IMR-90 (cell line): ENCODE results near the gene PRLH. TPM values are rescaled to one million over a fixed set of nuclear protein-coding genes. Genes with fewer than 3 reads are reported as not detected.

ENCODE experiments used
- ATAC-seq: fragments of 200-7000 bp; cut with Tn5 transposase; 2 replicates; pipeline ENCODE4 v1.9.1; 2020; ENCODE audit warnings: low read depth, mild to moderate bottlenecking, moderate library complexity
- BruUV-seq: library from RNA; stranded (reverse); fragments of 400-500 nt; replicated peaks from 2 replicates; lab custom pipeline; 2021; lab: Mats Ljungman, UMichigan
- CTCF ChIA-PET: fragments of 300-600 bp; formaldehyde crosslinking; extraction: SDS; loops from one replicate; lab custom pipeline; 2021; ENCODE audit warnings: antibody characterized with exemption; lab: Yijun Ruan, JAX
- POLR2A ChIA-PET: fragments of 300-600 bp; sonication (Branson Sonifier 250); formaldehyde crosslinking; loops from one replicate; lab custom pipeline; 2022; ENCODE audit warnings: antibody characterized with exemption; ENCODE audit not compliant: unreplicated experiment; lab: Charles Lee
- DNase-seq: peaks from one replicate; pipeline ENCODE4 v3.0.0; 2013
- H2AFZ ChIP-seq: replicated peaks from 2 replicates; pipeline ENCODE3; 2013; ENCODE audit warnings: low read length, mild to moderate bottlenecking; ENCODE audit not compliant: poor library complexity
- H2AK5ac ChIP-seq: 2 replicates; pipeline ENCODE4 v1.6.1; 2013; ENCODE audit warnings: low read depth, low read length, inconsistent platforms
- H2AK9ac ChIP-seq: replicated peaks from 2 replicates; pipeline ENCODE3; 2013; ENCODE audit warnings: mild to moderate bottlenecking, low read depth, low read length, moderate library complexity; ENCODE audit not compliant: poor library complexity
- H2BK120ac ChIP-seq: 2 replicates; pipeline ENCODE4 v1.6.1; 2013; ENCODE audit warnings: low read depth, low read length, inconsistent platforms
- H2BK15ac ChIP-seq: 3 replicates; pipeline ENCODE4 v1.6.1; 2013; ENCODE audit warnings: low read depth, low read length, inconsistent platforms
- H2BK20ac ChIP-seq: 2 replicates; pipeline ENCODE4 v1.6.1; 2013; ENCODE audit warnings: low read depth, mild to moderate bottlenecking, inconsistent platforms, low read length, moderate library complexity
- H2BK5ac ChIP-seq: 2 replicates; pipeline ENCODE4 v1.6.1; 2013; ENCODE audit warnings: mild to moderate bottlenecking, low read depth, low read length, inconsistent platforms; ENCODE audit not compliant: poor library complexity, severe bottlenecking
- H3K14ac ChIP-seq: replicated peaks from 2 replicates; pipeline ENCODE4 v1.6.1; 2013; ENCODE audit warnings: low read depth, low read length, inconsistent platforms
- H3K18ac ChIP-seq: 2 replicates; pipeline ENCODE4 v1.6.1; 2013; ENCODE audit warnings: low read depth, low read length, control low read depth
- H3K23ac ChIP-seq: 2 replicates; pipeline ENCODE4 v1.6.1; 2013; ENCODE audit warnings: low read depth, low read length, inconsistent platforms
- H3K27ac ChIP-seq: 2 replicates; pipeline ENCODE4 v1.5.1; 2013; ENCODE audit warnings: mild to moderate bottlenecking, control low read depth, low read length; ENCODE audit not compliant: insufficient read depth
- H3K27me3 ChIP-seq: 2 replicates; pipeline ENCODE4 v1.6.1; 2013; ENCODE audit warnings: low read length; ENCODE audit not compliant: control insufficient read depth, insufficient read depth
- H3K36me3 ChIP-seq: 2 replicates; pipeline ENCODE4 v1.6.1; 2013; ENCODE audit warnings: low read length, mixed read lengths; ENCODE audit not compliant: control insufficient read depth, insufficient read depth
- H3K4ac ChIP-seq: 2 replicates; pipeline ENCODE4 v1.6.1; 2013; ENCODE audit warnings: low read depth, low read length, inconsistent platforms
- H3K4me1 ChIP-seq: 2 replicates; pipeline ENCODE4 v1.6.1; 2013; ENCODE audit warnings: low read length, mixed read lengths; ENCODE audit not compliant: control insufficient read depth, insufficient read depth
- H3K4me2 ChIP-seq: 2 replicates; pipeline ENCODE4 v1.6.1; 2013; ENCODE audit warnings: low read depth, mild to moderate bottlenecking, control low read depth, low read length, moderate library complexity
- H3K4me3 ChIP-seq: 2 replicates; pipeline ENCODE4 v1.5.1; 2013; ENCODE audit warnings: low read depth, mild to moderate bottlenecking, control low read depth, low read length, moderate library complexity; ENCODE audit not compliant: insufficient read depth
- H3K56ac ChIP-seq: 2 replicates; pipeline ENCODE4 v1.6.1; 2013; ENCODE audit warnings: low read length, inconsistent platforms; ENCODE audit not compliant: insufficient read depth; ENCODE audit errors: extremely low read depth
- H3K79me1 ChIP-seq, 2 experiments: 2 replicates each; pipeline ENCODE4 v1.6.1; 2013; ENCODE audit warnings: low read length in 2 of 2, inconsistent platforms in 1 of 2, low read depth in 1 of 2
- H3K9ac ChIP-seq: 2 replicates; pipeline ENCODE4 v1.6.1; 2013; ENCODE audit warnings: low read depth, low read length, control low read depth
- H3K9me1 ChIP-seq: 2 replicates; pipeline ENCODE4 v1.6.1; 2013; ENCODE audit warnings: low read length, inconsistent platforms; ENCODE audit not compliant: insufficient read depth
- H3K9me3 ChIP-seq: 2 replicates; pipeline ENCODE4 v1.6.1; 2013; ENCODE audit warnings: low read length; ENCODE audit not compliant: control insufficient read depth, insufficient read depth
- H4K20me1 ChIP-seq: 2 replicates; pipeline ENCODE4 v1.6.1; 2013; ENCODE audit warnings: low read length, inconsistent platforms; ENCODE audit not compliant: insufficient read depth
- H4K5ac ChIP-seq: 2 replicates; pipeline ENCODE4 v1.6.1; 2013; ENCODE audit warnings: mild to moderate bottlenecking, low read depth, low read length, control low read depth
- H4K8ac ChIP-seq, 2 experiments: 2 replicates each; pipeline ENCODE4 v1.6.1; 2013; ENCODE audit warnings: low read depth in 2 of 2, low read length in 2 of 2, control low read depth in 1 of 2, inconsistent platforms in 1 of 2
- H4K91ac ChIP-seq: 2 replicates; pipeline ENCODE4 v1.6.1; 2013; ENCODE audit warnings: low read depth, low read length, inconsistent platforms; ENCODE audit not compliant: insufficient read depth
- BHLHE40 ChIP-seq: fragments of 150-350 bp; IDR thresholded peaks from 2 replicates; pipeline ENCODE4 v1.6.1; 2016; ENCODE audit warnings: mild to moderate bottlenecking, low read depth, low read length
- CEBPB ChIP-seq: IDR thresholded peaks from 2 replicates; pipeline ENCODE4 v1.6.1; 2012; ENCODE audit warnings: low read depth, low read length, improper control_type of control experiment
- CHD1 ChIP-seq: IDR thresholded peaks from 2 replicates; pipeline ENCODE4 v1.6.1; 2012; ENCODE audit warnings: low read depth, low read length, improper control_type of control experiment
- FOS ChIP-seq: fragments of 150-350 bp; IDR thresholded peaks from 2 replicates; pipeline ENCODE4 v1.6.1; 2016; ENCODE audit warnings: low read depth, low read length
- MAFK ChIP-seq: IDR thresholded peaks from 2 replicates; pipeline ENCODE4 v1.6.1; 2012; ENCODE audit warnings: low read depth, low read length, improper control_type of control experiment
- MAZ ChIP-seq: IDR thresholded peaks from 2 replicates; pipeline ENCODE4 v1.6.1; 2012; ENCODE audit warnings: low read depth, mild to moderate bottlenecking, low read length, improper control_type of control experiment, moderate library complexity, borderline replicate concordance
- MXI1 ChIP-seq: IDR thresholded peaks from 2 replicates; pipeline ENCODE4 v1.6.1; 2012; ENCODE audit warnings: low read depth, mild to moderate bottlenecking, low read length, moderate library complexity, borderline replicate concordance
- POLR2A ChIP-seq: IDR thresholded peaks from 2 replicates; pipeline ENCODE4 v1.6.1; 2012; ENCODE audit warnings: mild to moderate bottlenecking, low read depth, low read length
- RAD21 ChIP-seq: IDR thresholded peaks from 2 replicates; pipeline ENCODE4 v1.6.1; 2012; ENCODE audit warnings: low read length, improper control_type of control experiment
- RCOR1 ChIP-seq: IDR thresholded peaks from 2 replicates; pipeline ENCODE4 v1.6.1; 2012; ENCODE audit warnings: mild to moderate bottlenecking, low read length, improper control_type of control experiment; ENCODE audit not compliant: insufficient replicate concordance
- USF2 ChIP-seq: fragments of 150-350 bp; IDR thresholded peaks from 2 replicates; pipeline ENCODE4 v1.6.1; 2017; ENCODE audit warnings: mild to moderate bottlenecking, antibody characterized with exemption, low read length, low read depth
- WGBS, 2 experiments: methylation state at CpG; one replicate each; pipeline versions ENCODE4 v1.1.5 to v1.1.7; 2013; ENCODE audit warnings: missing lambda C conversion rate in 2 of 2; ENCODE audit not compliant: insufficient read length in 1 of 2; ENCODE audit errors: extremely low coverage in 2 of 2; 5-methylcytosine and 5-hydroxymethylcytosine counted together
- dilution Hi-C: fragments of 300-500 bp; cut with HindIII; formaldehyde crosslinking; loops from one replicate; pipeline ENCODE4 v1.14.3; 2018; ENCODE audit warnings: low sequenced_read_pairs; ENCODE audit not compliant: unreplicated experiment
- in situ Hi-C: fragments of 300-500 bp; cut with MboI; formaldehyde crosslinking; loops from 3 replicates; pipeline ENCODE4 v1.14.3; 2019; ENCODE audit warnings: low sequenced_read_pairs, inconsistent platforms, mixed read lengths
- intact Hi-C: fragments of 100-400 bp; cut with micrococcal nuclease; formaldehyde crosslinking; loops from 2 replicates; pipeline ENCODE4 v1.10.0; 2022
- polyA plus RNA-seq, 3 experiments: library from polyadenylated mRNA; depleted of rRNA; stranded (reverse); fragments of >200 nt; gene quantifications; 2 replicates each; pipeline ENCODE4 v1.2.3, GENCODE V29; 2012; ENCODE audit warnings: low replicate concordance in 1 of 3
- total RNA-seq: library from RNA; depleted of rRNA; stranded (reverse); fragments of >200 nt; gene quantifications from 2 replicates; pipeline ENCODE4 v1.2.3, GENCODE V29; 2012

The PRLH gene
- total and polyA plus RNA-seq, 2 of the 4 experiments (the other 2 are of a cell fraction): not detected

GRCh38 chr2:237564526-237565131, 1.7 kb upstream of the PRLH start:
- TF ChIP-seq FOS (no peak), POLR2A (no peak), MXI1 (no peak), BHLHE40 (no peak), MAZ (no peak), MAFK (no peak), USF2 (no peak), RCOR1 (no peak), RAD21 (no peak), CHD1 (no peak), CEBPB (no peak)
- no peak overlapping the region for H2BK5ac ChIP-seq
- no peak for ATAC-seq
- H3K9ac ChIP-seq: no peak overlapping the region
- H2AK5ac ChIP-seq: no peak overlapping the region
- H4K5ac ChIP-seq: no peak overlapping the region
- H2AFZ ChIP-seq: no peak overlapping the region
- no peak overlapping the region for H3K4me2 ChIP-seq
- H3K4me3 ChIP-seq: no peak overlapping the region
- no peaks in the 10 kb centered on the region for H3K79me1 ChIP-seq
- dilution Hi-C loops: no loop called here
- H2BK15ac ChIP-seq: no peak overlapping the region
- ChIA-PET CTCF (no interaction called here), POLR2A (interaction anchor here (0.5 kb wide), 1 partner anchor 89 kb away, joined by 4 read pairs; no protein-coding TSS in a partner anchor)
- H3K14ac ChIP-seq: no peak overlapping the region
- intact Hi-C loops: no loop called here
- WGBS, 2 experiments: 90% methylated on average over 4 of the region's 14 CpGs; no CpG with 5 or more reads in 1 of the 2 experiments
- in situ Hi-C loops: loop anchor here (25.0 kb wide), 2 partner anchors 1052 to 1227 kb away; a partner anchor contains a TSS
- H3K27ac ChIP-seq: no peak overlapping the region
- peaks cover 2% of the 10 kb centered on the region; the same call in 1 of the 2 replicates for H3K27me3 ChIP-seq
- DNase-seq: no peak
- no peak overlapping the region for H2BK20ac ChIP-seq
- H3K18ac ChIP-seq: no peak overlapping the region
- H4K91ac ChIP-seq: no peak overlapping the region
- H4K8ac ChIP-seq: no peak overlapping the region
- H3K36me3 ChIP-seq: no peaks in the 10 kb centered on the region
- H2AK9ac ChIP-seq: no peak overlapping the region
- H4K20me1 ChIP-seq: no peaks in the 10 kb centered on the region
- no TSS peak for BruUV-seq
- H3K56ac ChIP-seq: no peak overlapping the region
- no peak overlapping the region for H3K4ac ChIP-seq
- H2BK120ac ChIP-seq: no peak overlapping the region
- no peak overlapping the region for H3K23ac ChIP-seq
- 0 out of 2 replicates have a peak, but pooled peaks cover 3% of the 10 kb centered on the region for H3K9me1 ChIP-seq
- no peaks in the 10 kb centered on the region for H3K4me1 ChIP-seq
- H3K9me3 ChIP-seq: no peaks in the 10 kb centered on the region; the same call in 1 of the 2 replicates
